ENCODE data around the gene TSHR. TPM values are rescaled to one million over a fixed set of nuclear protein-coding genes. Genes with fewer than 3 reads are reported as not detected.

TSHR gene
- total RNA-seq, 1 experiment from 2014 or later, result not detected

DNA sequence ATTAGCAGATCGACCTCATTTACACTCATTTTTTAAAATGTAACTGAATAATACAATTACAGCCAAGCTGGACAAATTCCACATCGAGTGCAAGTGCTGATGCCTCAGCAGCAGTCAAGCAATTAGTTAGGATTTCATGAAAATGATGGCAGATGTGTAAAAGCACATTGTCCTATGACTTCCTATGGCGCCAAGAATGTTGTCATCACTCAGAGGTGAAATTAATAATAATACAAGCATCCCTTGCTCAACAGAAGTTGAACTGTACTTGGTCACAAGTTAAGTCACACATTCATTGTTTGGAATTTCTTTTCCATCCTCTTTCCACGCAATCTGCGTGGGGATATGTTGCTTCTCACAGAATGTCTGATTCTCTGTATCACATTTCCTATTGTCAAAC is 148.0 kb downstream of the TSHR start:
- no TSS peak for BruUV-seq (replicated peaks)
- H3K27ac Mint-ChIP-seq (ENCODE audit: low read depth, unreplicated experiment), result no peak overlapping the region
- no peaks in the 10 kb centered on the region for H3K27me3 Mint-ChIP-seq (ENCODE audit: insufficient read depth, unreplicated experiment)
- DNase-seq (ENCODE audit: unreplicated experiment), result no peak
- CTCF ChIA-PET, result interaction anchor here (1.1 kb wide), 1 partner anchor 10 kb away, joined by 3 read pairs; no protein-coding TSS in a partner anchor
- TF ChIP-seq, protein P1, sequence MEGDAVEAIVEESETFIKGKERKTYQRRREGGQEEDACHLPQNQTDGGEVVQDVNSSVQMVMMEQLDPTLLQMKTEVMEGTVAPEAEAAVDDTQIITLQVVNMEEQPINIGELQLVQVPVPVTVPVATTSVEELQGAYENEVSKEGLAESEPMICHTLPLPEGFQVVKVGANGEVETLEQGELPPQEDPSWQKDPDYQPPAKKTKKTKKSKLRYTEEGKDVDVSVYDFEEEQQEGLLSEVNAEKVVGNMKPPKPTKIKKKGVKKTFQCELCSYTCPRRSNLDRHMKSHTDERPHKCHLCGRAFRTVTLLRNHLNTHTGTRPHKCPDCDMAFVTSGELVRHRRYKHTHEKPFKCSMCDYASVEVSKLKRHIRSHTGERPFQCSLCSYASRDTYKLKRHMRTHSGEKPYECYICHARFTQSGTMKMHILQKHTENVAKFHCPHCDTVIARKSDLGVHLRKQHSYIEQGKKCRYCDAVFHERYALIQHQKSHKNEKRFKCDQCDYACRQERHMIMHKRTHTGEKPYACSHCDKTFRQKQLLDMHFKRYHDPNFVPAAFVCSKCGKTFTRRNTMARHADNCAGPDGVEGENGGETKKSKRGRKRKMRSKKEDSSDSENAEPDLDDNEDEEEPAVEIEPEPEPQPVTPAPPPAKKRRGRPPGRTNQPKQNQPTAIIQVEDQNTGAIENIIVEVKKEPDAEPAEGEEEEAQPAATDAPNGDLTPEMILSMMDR (IDR thresholded peaks at IDR 0.05; ENCODE audit: unreplicated experiment), result no peak
- H3K4me1 Mint-ChIP-seq (ENCODE audit: insufficient read depth, unreplicated experiment), result no peaks in the 10 kb centered on the region
- POLR2A ChIA-PET, result no interaction called here
- no peaks in the 10 kb centered on the region for H3K9me3 Mint-ChIP-seq (ENCODE audit: unreplicated experiment)
- no peak overlapping the region for H3K4me3 Mint-ChIP-seq (ENCODE audit: unreplicated experiment)
- intact Hi-C loops (cut with micrococcal nuclease), result no loop called here
- no peaks in the 10 kb centered on the region for H3K36me3 Mint-ChIP-seq (ENCODE audit: insufficient read depth, unreplicated experiment)

DNA sequence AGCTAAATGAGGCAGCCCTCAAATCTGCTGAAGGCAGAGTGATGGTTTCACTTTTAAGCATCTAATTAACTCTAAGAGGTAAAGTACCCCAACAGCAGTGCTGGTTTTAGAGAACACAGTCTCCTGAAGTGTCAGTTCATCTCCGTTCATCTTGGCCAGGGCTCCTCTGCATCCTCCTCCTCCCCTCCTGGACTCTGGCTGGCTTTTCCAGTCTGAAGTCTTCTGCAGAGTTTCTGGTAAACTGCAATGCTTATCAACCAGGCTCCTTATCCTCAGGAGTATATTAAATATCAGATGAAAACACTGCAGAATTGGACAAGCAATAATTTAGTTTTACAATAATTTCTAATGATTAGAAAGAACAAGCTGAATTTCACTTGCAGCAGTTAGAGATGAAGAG is 150.0 kb downstream of the TSHR start:
- intact Hi-C loops (cut with micrococcal nuclease), result no loop called here
- POLR2A ChIA-PET, result no interaction called here
- BruUV-seq (replicated peaks), result no TSS peak
- CTCF ChIA-PET, result interaction anchor here (0.6 to 0.9 kb wide), 2 partner anchors 13 to 180 kb away, joined by 3 read pairs; no protein-coding TSS in a partner anchor
- no peaks in the 10 kb centered on the region for H3K9me3 Mint-ChIP-seq (ENCODE audit: unreplicated experiment)
- H3K27ac Mint-ChIP-seq (ENCODE audit: low read depth, unreplicated experiment), result no peak overlapping the region
- TF ChIP-seq, protein P1 (IDR thresholded peaks at IDR 0.05; ENCODE audit: unreplicated experiment), result no peak
- no peaks in the 10 kb centered on the region for H3K36me3 Mint-ChIP-seq (ENCODE audit: insufficient read depth, unreplicated experiment)
- no peak overlapping the region for H3K4me3 Mint-ChIP-seq (ENCODE audit: unreplicated experiment)
- no peaks in the 10 kb centered on the region for H3K27me3 Mint-ChIP-seq (ENCODE audit: insufficient read depth, unreplicated experiment)
- no peaks in the 10 kb centered on the region for H3K4me1 Mint-ChIP-seq (ENCODE audit: insufficient read depth, unreplicated experiment)
- DNase-seq (ENCODE audit: unreplicated experiment), result no peak

DNA sequence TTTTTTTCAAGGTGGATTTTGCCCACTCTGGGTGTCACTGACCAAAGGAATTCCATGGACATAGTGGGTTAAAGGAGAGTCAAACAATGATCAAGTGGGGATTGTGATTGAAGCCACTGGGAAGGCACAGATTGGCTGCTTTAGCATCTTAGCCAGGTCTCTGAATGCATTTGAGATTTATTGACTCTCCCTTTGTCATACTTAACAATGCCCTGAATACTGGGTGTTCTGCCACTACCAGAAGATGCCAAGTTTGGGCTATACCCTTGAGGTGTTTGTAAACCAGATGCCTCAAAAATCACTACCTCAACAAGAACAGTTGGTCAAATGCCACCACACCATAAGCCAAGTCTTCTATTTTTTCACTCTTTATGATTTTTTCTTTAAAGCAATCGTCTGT is 150.5 kb downstream of the TSHR start:
- Mint-ChIP-seq H3K4me1 (ENCODE audit: insufficient read depth, unreplicated experiment) (no peaks in the 10 kb centered on the region), H3K9me3 (ENCODE audit: unreplicated experiment) (no peaks in the 10 kb centered on the region), H3K36me3 (ENCODE audit: insufficient read depth, unreplicated experiment) (no peaks in the 10 kb centered on the region), H3K27me3 (ENCODE audit: insufficient read depth, unreplicated experiment) (no peaks in the 10 kb centered on the region), H3K4me3 (ENCODE audit: unreplicated experiment) (no peak overlapping the region), H3K27ac (ENCODE audit: low read depth, unreplicated experiment) (no peak overlapping the region)
- CTCF ChIA-PET, result no interaction called here
- intact Hi-C loops (cut with micrococcal nuclease), result no loop called here
- no TSS peak for BruUV-seq (replicated peaks)
- POLR2A ChIA-PET, result no interaction called here
- TF ChIP-seq, protein P1 (IDR thresholded peaks at IDR 0.05; ENCODE audit: unreplicated experiment), result no peak
- DNase-seq (ENCODE audit: unreplicated experiment), result no peak

DNA sequence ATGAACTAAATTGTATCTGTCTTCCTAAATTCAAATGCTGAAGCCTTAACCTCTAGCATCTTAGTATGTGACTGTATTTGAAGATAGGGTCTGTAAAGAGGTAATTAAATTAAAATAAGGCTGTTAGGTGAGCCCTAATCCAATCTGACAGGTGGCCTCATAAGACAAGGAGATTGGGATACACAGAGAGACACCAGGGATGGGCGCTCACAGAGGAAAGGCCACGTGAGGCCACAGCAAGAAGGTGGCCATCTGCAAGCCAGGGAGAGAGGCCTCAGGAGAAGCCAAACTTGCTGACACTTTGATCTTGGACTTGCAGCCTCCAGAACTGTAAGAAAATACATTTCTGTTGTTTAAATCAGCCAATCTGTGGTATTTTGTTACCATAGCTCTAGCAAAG is 154.8 kb downstream of the TSHR start:
- POLR2A ChIA-PET, result no interaction called here
- Mint-ChIP-seq H3K4me3 (ENCODE audit: unreplicated experiment) (no peak overlapping the region), H3K27me3 (ENCODE audit: insufficient read depth, unreplicated experiment) (no peaks in the 10 kb centered on the region), H3K27ac (ENCODE audit: low read depth, unreplicated experiment) (no peak overlapping the region), H3K36me3 (ENCODE audit: insufficient read depth, unreplicated experiment) (no peaks in the 10 kb centered on the region), H3K4me1 (ENCODE audit: insufficient read depth, unreplicated experiment) (no peaks in the 10 kb centered on the region), H3K9me3 (ENCODE audit: unreplicated experiment) (no peaks in the 10 kb centered on the region)
- intact Hi-C loops (cut with micrococcal nuclease), result no loop called here
- TF ChIP-seq, protein P1 (IDR thresholded peaks at IDR 0.05; ENCODE audit: unreplicated experiment), result no peak
- CTCF ChIA-PET, result interaction anchor here (0.6 kb wide), 1 partner anchor 719 kb away, joined by 3 read pairs; no protein-coding TSS in a partner anchor
- no TSS peak for BruUV-seq (replicated peaks)
- no peak for DNase-seq (ENCODE audit: unreplicated experiment)

Measured in MCF 10A (cell line).